Esophagus squamous epithelium (tissue), 4 donors: Measurements from ENCODE around the gene COX6B2.

Source experiments
- CTCF ChIP-seq, 6 experiments: fragments of 450-650 bp in 4 of 6; fragments of 200-600 bp in 2 of 6; sonication (generic) in 2 of 6; IDR thresholded peaks; one replicate each; pipeline ENCODE4 v1.5.1; 2016 to 2019; ENCODE audit warnings: antibody characterized with exemption in 6 of 6, mild to moderate bottlenecking in 4 of 6, moderate library complexity in 4 of 6
- POLR2A ChIP-seq, 4 donors: fragments of 450-650 bp; IDR thresholded peaks; one replicate each; pipeline ENCODE4 v1.6.1; 2017; ENCODE audit warnings: antibody characterized with exemption in 4 of 4, mild to moderate bottlenecking in 4 of 4, moderate library complexity in 3 of 4

- no peak for TF ChIP-seq POLR2A (IDR thresholded peaks at IDR 0.05)
- TF ChIP-seq CTCF (IDR thresholded peaks at IDR 0.05), result no peak
These were observed 19.7 kb upstream of the COX6B2 start for GRCh38 chr19:55373993-55374757.
